OCI-M2 (cell line): ENCODE measurements around the gene LYRM4.
"Not testable (repeated sequence)": the region's sequence is repeated elsewhere in the genome, so short reads cannot be mapped to it uniquely, and the experiment has no call there.

Experiments used
- DNase-seq: peaks from one replicate; lab custom pipeline; 2025; ENCODE audit not compliant: unreplicated experiment; lab: John Stamatoyannopoulos, UW

The LYRM4 gene

DNA sequence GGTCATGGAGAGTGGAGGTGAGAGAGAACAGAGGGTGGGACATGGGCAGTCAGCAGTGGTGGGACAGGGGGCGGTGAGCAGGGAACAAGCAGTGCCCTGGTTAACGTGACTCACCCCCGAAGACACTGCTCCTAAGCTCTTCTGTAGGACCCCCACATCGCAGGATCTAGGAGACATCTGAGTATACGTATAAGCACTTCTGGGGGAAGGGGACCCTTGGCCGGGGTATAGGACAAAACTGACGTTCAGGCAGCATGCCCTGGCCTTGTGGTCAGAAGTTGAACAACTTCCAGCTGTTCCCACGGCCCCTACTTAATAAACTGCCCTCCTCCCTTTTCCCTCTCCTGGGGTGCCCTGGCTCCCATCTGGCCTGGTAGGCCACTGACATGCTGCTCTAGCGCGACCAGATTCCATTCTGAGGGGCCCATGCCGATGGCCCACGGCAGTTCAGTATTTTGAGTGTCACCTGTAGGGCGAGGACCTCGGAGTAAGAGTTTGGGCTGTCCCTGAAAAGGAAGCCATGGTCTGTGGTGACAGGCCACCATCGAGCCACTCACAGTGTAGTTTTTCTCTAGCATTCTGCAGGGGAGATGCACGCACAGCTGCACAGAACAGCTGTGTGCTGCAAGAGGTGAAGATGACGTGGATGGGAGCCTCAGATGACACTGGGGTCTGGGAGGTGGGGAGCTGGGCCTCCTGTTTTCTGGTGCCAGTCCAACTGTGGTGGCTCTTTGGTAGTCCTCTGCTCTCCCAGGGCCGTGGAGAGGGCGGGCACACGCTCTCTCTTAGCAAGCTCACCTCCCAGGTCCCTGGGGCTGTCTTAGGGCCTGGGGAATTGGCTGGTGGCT is 137.2 kb downstream of the LYRM4 start:
- DNase-seq = no peak

DNA sequence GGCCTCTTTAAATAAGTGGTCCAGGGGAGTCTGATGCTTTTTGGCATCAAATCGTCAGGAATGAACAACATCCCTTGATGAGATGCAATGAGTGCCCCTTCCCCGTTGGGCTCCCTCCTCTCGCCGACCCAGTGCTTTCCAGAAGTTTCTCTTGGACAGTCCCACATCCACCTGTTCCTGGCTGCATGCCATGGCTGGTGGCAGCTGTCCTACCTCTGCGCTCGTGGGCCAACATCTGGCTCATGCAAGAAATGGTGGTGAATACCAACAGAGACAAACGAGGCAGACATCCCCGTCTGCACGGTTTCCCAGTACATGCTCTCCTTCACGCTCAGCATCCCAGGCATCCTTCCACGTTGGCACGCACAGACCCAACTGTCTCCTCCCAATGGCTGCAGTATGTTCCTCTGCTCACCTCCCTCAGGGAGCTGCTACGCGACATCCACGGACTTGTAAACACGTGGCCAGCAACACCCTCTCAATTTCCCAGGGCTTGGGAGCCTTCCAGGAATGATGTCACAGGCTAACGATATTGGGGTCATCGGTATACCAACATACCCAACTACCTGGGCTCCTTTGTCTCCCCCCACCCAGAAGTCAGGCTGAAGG is 138.1 kb downstream of the LYRM4 start:
- no peak for DNase-seq

DNA sequence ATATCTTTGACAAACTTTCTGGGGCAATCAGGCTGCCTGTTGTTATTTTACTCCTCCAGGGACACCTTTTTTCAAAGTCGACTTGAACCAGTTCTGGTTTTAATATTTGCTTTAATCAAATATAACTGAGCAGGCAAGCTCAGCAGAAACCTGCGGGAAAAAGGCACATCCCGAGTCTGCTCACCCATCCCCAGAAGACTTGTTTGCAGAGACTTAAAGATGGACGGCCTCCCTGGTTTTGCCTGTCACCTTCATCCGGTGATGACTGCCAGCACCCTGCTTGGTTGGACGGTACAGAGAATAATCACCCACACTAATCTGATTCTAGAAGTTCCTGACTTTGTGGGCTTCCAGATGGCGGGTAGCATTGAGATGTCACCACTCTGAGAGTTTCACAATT is 138.8 kb downstream of the LYRM4 start:
- no peak for DNase-seq

DNA sequence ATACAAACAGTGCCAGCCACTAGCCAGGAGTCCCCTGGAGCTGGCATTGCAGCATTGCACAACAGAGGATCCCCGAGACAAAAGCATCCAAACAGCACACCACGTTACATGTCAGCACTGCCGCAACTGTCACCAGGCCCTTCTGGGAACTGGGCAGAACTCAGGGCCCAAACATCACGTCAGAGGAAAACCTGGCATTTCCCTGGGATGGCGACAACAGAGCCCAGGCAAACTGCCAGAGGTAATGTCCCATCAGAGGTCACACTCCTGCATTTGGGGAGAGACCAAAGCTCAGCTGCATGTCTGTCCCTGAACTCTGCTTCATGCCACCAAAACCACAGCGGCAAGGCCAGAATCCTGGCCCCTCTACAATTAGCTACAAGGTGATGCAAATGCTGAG is 139.3 kb downstream of the LYRM4 start:
- DNase-seq = no peak

DNA sequence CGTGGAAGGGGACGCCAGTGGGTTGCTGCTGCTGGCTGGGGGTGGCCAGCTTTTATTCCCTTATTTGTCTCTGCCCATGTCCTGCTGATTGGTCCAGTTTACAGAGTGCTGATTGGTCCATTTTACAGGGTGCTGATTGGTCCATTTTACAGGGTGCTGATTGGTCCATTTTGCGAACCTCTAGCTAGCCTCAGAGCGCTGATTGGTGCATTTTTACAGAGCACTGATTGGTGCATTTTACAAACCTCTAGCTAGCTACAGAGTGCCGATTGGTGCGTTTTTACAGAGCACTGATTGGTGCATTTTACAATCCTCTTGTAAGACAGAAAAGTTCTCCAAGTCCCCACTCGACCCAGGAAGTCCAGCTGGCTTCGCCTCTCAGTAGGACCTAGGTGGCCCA is 140.2 kb downstream of the LYRM4 start:
- not testable (repeated sequence) for DNase-seq

DNA sequence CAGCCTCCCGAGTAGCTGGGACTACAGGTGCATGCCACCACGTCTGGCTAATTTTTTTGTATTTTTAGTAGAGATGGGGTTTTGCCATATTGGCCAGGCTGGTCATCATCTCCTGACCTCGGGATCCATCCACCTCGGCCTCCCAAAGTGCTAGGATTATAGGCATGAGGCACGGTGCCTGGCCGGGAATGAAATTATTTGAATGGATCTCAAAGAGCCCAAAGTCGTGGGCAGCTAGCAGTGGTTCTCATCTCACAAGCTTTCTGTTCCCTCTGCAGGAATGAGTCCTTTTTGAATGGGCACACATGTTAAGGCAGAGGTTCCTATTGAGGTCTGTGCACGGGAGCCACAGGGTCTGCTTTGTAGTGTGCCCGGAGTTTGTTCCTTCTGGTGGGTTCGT is 140.7 kb downstream of the LYRM4 start:
- DNase-seq = no peak

DNA sequence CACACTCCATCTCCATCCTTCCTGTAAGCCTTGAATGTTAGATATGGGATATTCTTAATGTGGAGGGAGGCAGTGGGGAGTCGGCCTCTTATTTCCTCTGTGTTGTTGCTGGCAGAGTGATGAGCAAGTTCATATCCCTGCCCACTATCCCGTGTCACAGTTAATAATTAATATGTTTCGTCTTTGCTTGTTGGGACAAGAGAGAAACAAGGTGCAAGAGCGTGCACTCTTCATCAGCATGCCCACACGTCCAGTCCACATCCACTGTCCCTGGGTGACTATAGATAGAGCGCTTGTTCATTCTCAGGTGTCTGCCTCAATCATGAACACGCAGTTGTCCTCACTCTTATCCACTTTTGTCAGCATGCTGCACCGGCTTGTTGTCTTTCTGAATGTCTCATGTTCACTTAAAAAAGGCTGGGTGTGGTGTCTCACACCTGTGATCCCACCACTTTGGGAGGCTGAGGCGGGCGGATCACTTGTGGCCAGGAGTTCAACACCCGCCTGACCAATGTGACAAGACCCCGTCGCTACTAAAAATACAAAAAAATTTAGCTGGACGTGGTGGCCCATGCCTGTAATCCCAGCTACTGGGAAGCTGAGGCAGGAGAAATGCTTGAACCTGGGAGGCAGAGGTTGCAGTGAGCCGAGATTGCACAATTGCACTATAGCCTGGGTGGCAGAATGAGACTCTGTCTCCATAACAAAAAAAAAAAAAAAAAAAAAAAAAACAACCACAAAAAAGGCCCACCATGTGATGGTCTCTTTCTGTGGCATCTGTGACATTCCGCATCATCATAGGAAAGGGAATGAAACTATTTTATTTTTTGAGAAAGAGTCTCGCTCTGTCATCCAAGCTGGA is 141.4 kb downstream of the LYRM4 start:
- DNase-seq = no peak

DNA sequence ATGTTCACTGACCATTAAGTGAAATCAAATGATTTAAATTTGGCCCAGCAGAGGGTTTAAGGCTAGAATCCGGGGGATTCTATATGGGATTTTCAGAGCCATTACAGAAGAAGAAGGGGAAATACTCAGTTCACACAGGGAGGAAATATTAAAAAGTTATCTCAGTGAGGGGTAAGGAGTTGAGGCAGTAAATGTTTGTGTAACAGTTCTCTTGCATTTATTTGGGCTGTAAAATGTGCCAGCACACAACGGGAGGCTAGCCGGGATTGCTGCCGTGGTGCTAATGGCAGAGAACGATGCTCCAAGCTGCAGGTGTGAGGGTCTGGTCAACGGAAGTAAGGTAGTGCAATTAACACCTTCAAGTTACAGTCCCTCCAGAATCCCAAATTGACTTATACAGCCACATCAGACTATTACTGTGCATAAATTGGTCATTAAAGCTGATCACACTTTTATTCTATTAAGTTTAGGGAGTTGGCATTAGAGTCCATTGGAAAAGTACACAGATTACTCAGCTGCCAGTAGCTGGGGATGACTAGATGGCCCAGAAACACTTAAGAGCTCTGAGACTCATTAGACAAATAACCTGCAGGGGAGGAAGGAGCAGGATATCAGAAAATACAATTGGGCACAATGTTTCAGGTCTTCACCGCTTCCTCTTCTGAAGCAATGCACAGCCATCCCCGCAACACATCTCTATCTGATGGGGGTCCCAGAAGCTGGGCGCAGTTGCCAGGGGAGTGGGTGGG is 144.3 kb downstream of the LYRM4 start:
- DNase-seq = no peak

DNA sequence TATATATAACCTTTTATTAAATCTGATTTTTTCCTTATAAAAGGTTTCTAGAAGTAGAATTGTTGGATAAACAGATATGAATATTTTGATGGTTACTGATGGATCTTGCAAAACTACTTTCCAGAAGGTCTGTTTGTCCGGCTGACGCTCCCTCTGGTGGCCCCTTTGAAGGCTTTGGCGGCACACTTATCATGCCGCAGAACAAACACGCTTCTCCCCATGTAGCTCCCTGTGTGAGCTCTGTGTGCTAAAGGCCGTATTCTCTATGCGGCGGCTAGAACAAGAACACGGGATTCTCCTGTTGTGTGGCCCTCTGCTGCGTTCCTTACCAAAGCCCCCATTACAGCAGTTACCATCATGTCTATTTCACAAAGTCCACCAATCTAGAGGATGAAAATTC is 145.6 kb downstream of the LYRM4 start:
- no peak for DNase-seq

DNA sequence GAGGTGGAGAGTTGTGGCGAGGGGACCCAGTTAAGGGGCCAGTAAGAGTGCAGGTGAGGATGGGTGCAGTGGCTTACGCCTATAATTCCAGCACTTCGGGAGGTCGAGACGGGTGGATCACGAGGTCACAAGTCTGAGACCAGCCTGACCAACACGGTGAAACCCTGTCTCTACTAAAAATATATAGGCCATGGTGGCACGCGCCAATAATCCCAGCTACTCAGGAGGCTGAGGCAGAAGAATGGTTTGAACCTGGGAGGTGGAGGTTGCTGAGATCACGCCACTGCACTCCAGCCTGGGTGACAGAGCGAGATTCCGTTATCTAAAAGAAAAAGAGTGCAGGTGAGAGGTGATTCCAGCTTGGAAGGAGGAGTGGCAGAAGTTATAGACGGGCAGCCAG is 147.7 kb downstream of the LYRM4 start:
- DNase-seq = no peak

DNA sequence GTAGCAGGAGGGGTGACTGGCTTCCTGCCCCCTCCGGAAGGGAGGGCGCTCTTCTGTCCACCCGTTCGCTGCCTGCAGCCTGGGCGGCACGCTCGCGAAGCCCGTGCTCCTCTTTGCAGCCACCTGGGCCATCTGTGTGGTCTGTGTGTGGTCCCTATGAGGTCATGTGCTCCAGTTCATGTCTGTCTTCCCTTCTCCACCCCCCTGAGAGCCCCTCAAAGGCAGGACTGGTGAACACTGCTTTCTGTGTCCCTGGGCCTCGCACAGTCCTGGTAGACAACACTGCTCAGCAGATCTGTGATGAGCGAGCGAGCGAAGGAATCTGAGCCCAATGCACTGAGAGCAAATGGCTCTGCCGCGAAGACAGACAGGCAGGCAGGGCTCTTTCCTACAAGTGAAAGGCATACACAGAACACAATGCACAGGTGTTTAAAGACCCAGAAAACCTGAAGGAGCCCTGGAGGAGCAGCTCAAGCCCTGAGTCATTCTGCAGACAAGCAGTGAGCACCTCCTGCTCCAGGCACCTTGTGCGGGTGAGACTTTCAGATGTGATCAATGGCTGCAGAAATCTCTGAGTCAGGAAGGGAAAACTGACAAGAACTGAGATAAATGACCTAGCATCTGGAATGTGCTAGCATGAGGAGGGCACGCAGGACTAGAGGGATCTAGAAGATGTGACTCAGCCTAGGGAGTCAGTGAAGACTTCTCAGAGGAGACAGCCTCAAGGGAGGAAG is 148.5 kb downstream of the LYRM4 start:
- no peak for DNase-seq

DNA sequence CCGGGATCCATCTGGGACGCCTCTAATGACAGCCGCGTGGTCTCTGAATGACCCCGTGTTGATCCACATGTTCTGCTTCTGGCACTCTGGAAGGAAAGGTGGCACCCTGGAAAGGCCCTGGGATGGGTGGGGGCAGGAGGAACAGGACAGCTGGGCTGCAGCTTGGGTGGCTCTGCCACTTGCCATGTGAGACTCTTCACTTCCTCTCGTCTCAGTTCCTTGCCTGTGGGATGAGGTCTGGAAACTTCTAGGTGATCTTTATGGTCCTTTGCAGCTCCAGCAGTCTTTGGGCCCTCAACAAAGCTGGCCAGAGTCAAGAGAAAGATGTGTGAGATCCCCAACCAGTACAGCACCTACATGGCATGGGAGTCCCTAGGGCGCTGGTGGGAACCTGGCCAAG is 149.1 kb downstream of the LYRM4 start:
- DNase-seq = no peak

DNA sequence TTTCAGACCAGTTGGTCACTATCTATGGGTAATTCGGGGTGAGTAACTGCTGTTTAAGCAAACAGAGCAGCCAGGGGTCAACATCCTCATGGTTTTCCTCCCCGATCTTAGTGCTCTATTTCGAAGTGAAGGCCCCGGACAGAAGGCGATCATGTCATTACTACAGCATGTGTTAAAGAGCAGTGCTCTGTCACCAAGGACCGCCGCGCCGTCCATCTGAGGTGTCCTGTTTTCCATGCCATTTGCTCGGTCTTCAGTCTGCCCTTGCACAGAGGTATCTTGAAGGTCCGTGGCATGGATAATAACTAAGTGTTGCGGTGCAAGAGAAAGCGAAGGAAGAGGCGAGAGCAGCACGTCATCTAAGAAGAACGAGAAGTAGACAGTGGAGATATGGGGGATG is 150.5 kb downstream of the LYRM4 start:
- no peak for DNase-seq

DNA sequence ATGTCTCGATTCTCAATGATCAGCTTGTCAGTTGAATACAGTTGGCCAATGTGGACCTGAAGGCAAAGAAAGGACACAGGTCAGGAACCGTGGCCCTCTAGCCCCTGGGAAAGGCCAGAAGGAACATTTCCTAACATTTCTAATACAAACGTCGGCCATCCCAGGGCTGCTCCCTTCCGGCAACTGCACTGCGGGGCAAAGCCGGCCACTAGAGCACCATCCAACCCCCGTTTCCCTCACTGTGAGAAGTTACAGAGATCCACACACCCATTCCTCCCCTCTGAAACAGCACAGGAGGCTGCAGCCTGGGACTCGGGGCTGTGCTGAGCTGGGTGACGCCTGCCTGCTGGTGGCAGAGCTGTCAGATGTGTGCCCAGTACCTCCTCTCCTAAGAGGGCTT is 151.3 kb downstream of the LYRM4 start:
- DNase-seq = no peak

DNA sequence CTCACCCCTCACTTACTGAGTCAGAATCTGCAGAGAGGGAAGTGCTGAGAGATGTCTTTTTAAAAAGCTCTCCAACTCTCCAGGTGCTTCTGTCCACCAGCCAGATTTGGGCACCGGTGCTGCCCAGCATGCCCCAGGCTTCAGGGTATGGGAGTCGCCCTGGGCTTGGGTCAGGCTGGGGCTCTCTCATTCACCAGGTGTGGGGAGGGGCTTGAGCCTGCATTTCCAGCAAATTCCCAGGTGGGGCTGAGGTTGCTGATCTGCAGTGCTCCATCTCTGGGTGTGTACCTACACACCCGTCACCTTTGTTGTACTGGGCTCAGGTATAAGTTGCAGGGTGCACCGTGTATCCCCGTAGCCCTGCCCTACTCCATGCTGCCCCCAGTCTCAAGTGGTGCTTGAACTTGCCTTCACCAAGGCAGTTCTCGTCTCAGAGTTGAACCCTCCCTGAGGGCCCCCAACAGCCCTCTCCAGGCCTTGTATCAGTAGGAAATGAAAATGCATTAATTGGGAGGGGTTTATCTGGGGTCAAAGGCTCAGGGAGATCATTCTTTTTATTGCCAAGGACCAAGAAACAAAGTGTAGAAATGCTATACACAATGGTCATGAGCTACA is 152.1 kb downstream of the LYRM4 start:
- no peak for DNase-seq

DNA sequence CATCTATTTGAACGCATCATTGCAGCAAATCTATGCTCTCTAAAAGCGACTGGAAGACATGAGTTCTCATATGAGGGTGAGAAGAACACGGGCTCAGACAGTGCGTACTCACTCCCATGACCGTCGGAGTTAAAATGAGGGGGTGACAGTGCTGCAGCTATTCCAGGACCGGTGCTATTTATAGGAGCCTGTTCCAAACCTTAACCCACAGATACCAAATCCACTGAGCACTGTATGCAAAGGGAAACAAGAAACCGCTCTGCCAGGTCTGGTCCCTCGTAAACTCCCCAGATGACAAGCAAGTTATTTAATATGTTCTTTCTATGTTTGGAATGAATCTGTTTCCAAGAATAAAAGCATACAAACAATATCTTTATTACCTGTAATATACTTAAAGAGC is 152.7 kb downstream of the LYRM4 start:
- no peak for DNase-seq

DNA sequence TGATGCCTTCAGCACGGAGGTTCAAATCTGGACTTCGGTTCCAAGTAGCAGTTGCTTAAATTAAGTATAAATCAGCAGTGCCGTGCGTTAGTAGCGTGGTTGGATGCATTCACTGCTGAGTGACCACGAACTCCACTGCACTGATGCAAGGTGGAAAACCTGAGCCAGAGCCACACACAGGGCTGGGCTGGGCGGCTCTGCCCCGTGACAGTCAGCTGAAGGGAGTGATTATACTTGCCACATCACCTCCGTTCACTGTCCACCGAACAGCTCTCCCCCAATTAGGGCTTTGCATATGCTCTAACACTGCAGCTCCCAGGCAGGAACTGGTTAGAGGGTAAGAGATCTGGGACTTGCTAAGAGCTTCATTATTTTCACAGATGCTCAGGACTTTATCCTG is 153.4 kb downstream of the LYRM4 start:
- no peak for DNase-seq

DNA sequence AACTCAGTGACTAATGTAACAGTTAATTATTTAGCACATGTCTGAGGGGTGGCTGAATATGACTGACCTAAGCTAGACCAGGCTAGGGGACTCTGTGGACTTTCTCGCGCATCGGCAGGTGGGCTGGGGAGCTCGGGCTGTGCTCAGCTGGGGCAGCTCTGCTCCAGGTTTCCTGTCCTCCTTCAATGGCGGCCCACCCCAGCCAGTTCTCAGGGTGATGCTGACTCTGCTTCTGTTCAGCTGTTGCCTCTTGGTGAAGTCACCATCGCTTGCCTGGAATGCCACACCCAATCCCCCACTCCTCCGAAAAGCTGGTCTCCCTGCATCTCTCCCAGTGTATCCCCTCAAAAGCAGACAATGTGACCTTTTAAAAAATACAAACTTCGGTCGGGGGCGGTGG is 155.6 kb downstream of the LYRM4 start:
- no peak for DNase-seq

DNA sequence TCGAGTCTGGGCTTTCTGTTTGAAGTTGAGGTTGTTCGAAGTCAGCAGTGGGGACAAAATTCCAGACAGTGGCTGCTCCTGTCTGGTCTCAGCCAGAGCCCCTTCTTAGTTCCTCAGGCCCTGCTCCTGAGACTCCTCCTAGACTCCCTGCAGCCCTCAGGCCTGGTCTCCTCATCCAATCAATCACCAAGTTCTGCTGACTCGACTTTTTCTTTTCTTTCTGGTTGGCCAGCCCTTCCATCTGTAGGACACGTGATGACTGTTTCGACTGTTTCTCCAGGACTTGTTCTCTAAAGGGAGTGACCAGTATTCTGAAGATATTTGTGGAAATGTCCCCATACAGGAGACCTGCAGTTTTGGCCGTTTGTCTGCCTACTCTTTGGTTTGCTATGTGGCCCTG is 156.1 kb downstream of the LYRM4 start:
- DNase-seq = no peak

DNA sequence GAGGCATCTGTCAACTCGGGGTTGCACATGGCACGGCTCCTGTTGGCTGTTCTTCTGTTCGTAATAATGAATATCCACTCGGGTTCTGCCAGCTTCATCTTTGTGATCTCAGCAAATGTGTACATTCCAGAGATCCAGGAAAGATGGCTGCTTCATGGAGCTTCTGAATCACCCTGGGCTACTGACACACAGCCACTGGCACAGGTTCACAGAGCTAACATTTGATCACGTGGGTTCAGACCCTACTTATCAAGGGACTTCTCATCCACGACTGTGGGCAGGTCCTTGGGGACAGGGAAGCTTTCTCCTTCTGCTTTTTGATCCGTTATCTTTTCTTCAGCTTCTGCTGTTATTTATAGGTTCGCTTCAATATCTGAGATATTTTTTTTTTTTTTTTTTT is 157.5 kb downstream of the LYRM4 start:
- DNase-seq = no peak
